ENCODE measurements around the gene LIX1L. TPM values are rescaled to one million over a fixed set of nuclear protein-coding genes. Genes with fewer than 3 reads are reported as not detected.

Gene LIX1L
- total and polyA plus RNA-seq, 2 of the 13 experiments (the other 11 are each of a cell fraction or from before 2014, with no cell fraction given) = 8.1 to 24.9 TPM

- TF ChIP-seq KLF15 (CRISPR knock-in tag; IDR thresholded peaks at IDR 0.05; ENCODE audit: borderline replicate concordance) (no peak; the same call in 1 of the 2 replicates), ZBTB4 (CRISPR knock-in tag; IDR thresholded peaks at IDR 0.05; ENCODE audit: borderline replicate concordance) (0 out of 2 replicates have a peak, but pooled peaks have one; percentile 35), AKAP8 (CRISPR knock-in tag; IDR thresholded peaks at IDR 0.05) (peak; percentile 58; the same call in 1 of the 2 replicates), PBX3 (CRISPR knock-in tag; IDR thresholded peaks at IDR 0.05; ENCODE audit: borderline replicate concordance) (no peak), ZBED4 (CRISPR knock-in tag; IDR thresholded peaks at IDR 0.05; ENCODE audit: borderline replicate concordance) (no peak; the same call in 1 of the 2 replicates), NFYC (CRISPR knock-in tag; IDR thresholded peaks at IDR 0.05) (peak; percentile 99), U2AF2 (IDR thresholded peaks at IDR 0.05; ENCODE audit: low read depth, low read length) (no peak), ZNF546 (CRISPR knock-in tag; conservative IDR thresholded peaks at IDR 0.05) (peak; percentile 88; the same call in 1 of the 2 replicates), KLF13 (CRISPR knock-in tag; IDR thresholded peaks at IDR 0.05) (no peak), CENPX (CRISPR knock-in tag; IDR thresholded peaks at IDR 0.05) (no peak), ZNF343 (CRISPR knock-in tag; IDR thresholded peaks at IDR 0.05) (0 out of 2 replicates have a peak, but pooled peaks have one; percentile 88), E2F5 (CRISPR knock-in tag; conservative IDR thresholded peaks at IDR 0.05) (no peak), ZNF792 (CRISPR knock-in tag; IDR thresholded peaks at IDR 0.05) (peak; percentile 79; the same call in 1 of the 2 replicates), LRRFIP1 (CRISPR knock-in tag; conservative IDR thresholded peaks at IDR 0.05) (no peak), NAIF1 (CRISPR knock-in tag; IDR thresholded peaks at IDR 0.05; ENCODE audit: borderline replicate concordance) (peak; percentile 75), RAD21 (CRISPR knock-in tag; IDR thresholded peaks at IDR 0.05) (0 out of 2 replicates have a peak, but pooled peaks have one; percentile 14)
These were observed 38.7 kb upstream of the LIX1L start, which contains the start of gene TXNIP (continued) for GRCh38 chr1:145996433-145997015.

All from HepG2 (cell line).